GM19372 (cell line): Measurements from ENCODE around the gene CD244.
"Not testable (repeated sequence)": the region's sequence is repeated elsewhere in the genome, so short reads cannot be mapped to it uniquely, and the experiment has no call there.

Experiments
- ATAC-seq: cut with Tn5 transposase; IDR thresholded peaks from one replicate; pipeline ENCODE4 v1.9.1; 2021; ENCODE audit warnings: mild to moderate bottlenecking, low read depth, moderate library complexity; ENCODE audit not compliant: unreplicated experiment

The CD244 gene

GRCh38 chr1:160862203-160863060 lies at the start of gene CD244:
CD244 (minus strand) TSS chr1:160862887; CDS start chr1:160862677, 210 bp downstream.
- ATAC-seq = no peak

- no peak for ATAC-seq
Measured at GRCh38 chr1:160911925-160912324, 49.2 kb upstream of the CD244 start.

GRCh38 chr1:160911441-160911840 lies 48.8 kb upstream of the CD244 start:
- ATAC-seq = no peak

GRCh38 chr1:160910170-160910750 lies 47.6 kb upstream of the CD244 start:
- no peak for ATAC-seq

- no peak for ATAC-seq
Measured at GRCh38 chr1:160907976-160908375, 45.3 kb upstream of the CD244 start.

GRCh38 chr1:160905617-160905989 lies 42.9 kb upstream of the CD244 start:
- no peak for ATAC-seq

- no peak for ATAC-seq
Measured at GRCh38 chr1:160904783-160905616, 42.3 kb upstream of the CD244 start.

- not testable (repeated sequence) for ATAC-seq
Measured at GRCh38 chr1:160902251-160902650, 39.6 kb upstream of the CD244 start.

- ATAC-seq = no peak
Measured at GRCh38 chr1:160901768-160902167, 39.1 kb upstream of the CD244 start.

GRCh38 chr1:160900683-160901082 lies 38.0 kb upstream of the CD244 start:
- ATAC-seq = not testable (repeated sequence)

GRCh38 chr1:160894368-160895135 lies 31.9 kb upstream of the CD244 start:
- not testable (repeated sequence) for ATAC-seq

- ATAC-seq = no peak
Measured at GRCh38 chr1:160891474-160891873, 28.8 kb upstream of the CD244 start.

- ATAC-seq = no peak
Measured at GRCh38 chr1:160888926-160889325, 26.2 kb upstream of the CD244 start.

- ATAC-seq = no peak
Measured at GRCh38 chr1:160887071-160887470, 24.4 kb upstream of the CD244 start.

GRCh38 chr1:160885042-160885441 lies 22.4 kb upstream of the CD244 start, which contains the start of gene ITLN1:
ITLN1 (minus strand) TSS chr1:160885180; CDS start chr1:160884877, 303 bp downstream.
- ATAC-seq = no peak

GRCh38 chr1:160884579-160884978 lies 21.9 kb upstream of the CD244 start:
- ATAC-seq = peak; percentile 70

GRCh38 chr1:160883581-160884513 lies 21.2 kb upstream of the CD244 start:
- no peak for ATAC-seq

GRCh38 chr1:160882582-160882981 lies 19.9 kb upstream of the CD244 start:
- no peak for ATAC-seq

- ATAC-seq = not testable (repeated sequence)
Measured at GRCh38 chr1:160881264-160881663, 18.6 kb upstream of the CD244 start.
